BE2C (cell line): ENCODE data around the gene DNLZ.

Experiments used
- DNase-seq: peaks from one replicate; pipeline ENCODE4 v3.0.0-alpha.2; 2020
- H3K27me3 ChIP-seq: fragments of 250-450 bp; sonication (Bioruptor Pico); 2 replicates; pipeline ENCODE4 v1.5.1; 2020; ENCODE audit warnings: mild to moderate bottlenecking
- H3K36me3 ChIP-seq: fragments of 250-450 bp; sonication (Bioruptor Pico); 2 replicates; pipeline ENCODE4 v1.5.1; 2020; ENCODE audit warnings: mild to moderate bottlenecking
- H3K4me1 ChIP-seq: fragments of 250-450 bp; sonication (Bioruptor Pico); 2 replicates; pipeline ENCODE4 v1.5.1; 2020
- H3K4me3 ChIP-seq: 2 replicates; pipeline ENCODE4 v1.5.1; 2011; ENCODE audit warnings: low read depth, low read length
- H3K9me3 ChIP-seq: fragments of 250-450 bp; sonication (Bioruptor Pico); 2 replicates; pipeline ENCODE4 v1.5.1; 2020
- TF ChIP-seq, protein P1 (sequence below): IDR thresholded peaks from 2 replicates; pipeline ENCODE4 v1.5.1; 2012; ENCODE audit warnings: mild to moderate bottlenecking, low read depth, low read length

Gene DNLZ

GRCh38 chr9:136313111-136314055 lies 50.2 kb downstream of the DNLZ start:
- peaks cover 9% of the 10 kb centered on the region for H3K4me1 ChIP-seq
- TF ChIP-seq, protein P1, sequence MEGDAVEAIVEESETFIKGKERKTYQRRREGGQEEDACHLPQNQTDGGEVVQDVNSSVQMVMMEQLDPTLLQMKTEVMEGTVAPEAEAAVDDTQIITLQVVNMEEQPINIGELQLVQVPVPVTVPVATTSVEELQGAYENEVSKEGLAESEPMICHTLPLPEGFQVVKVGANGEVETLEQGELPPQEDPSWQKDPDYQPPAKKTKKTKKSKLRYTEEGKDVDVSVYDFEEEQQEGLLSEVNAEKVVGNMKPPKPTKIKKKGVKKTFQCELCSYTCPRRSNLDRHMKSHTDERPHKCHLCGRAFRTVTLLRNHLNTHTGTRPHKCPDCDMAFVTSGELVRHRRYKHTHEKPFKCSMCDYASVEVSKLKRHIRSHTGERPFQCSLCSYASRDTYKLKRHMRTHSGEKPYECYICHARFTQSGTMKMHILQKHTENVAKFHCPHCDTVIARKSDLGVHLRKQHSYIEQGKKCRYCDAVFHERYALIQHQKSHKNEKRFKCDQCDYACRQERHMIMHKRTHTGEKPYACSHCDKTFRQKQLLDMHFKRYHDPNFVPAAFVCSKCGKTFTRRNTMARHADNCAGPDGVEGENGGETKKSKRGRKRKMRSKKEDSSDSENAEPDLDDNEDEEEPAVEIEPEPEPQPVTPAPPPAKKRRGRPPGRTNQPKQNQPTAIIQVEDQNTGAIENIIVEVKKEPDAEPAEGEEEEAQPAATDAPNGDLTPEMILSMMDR = no peak
- H3K9me3 ChIP-seq = peaks cover 13% of the 10 kb centered on the region
- no peaks in the 10 kb centered on the region for H3K36me3 ChIP-seq
- no peak overlapping the region for H3K4me3 ChIP-seq
- no peak for DNase-seq
- H3K27me3 ChIP-seq = no peaks in the 10 kb centered on the region

- Histone ChIP-seq H3K9me3 (peaks cover 13% of the 10 kb centered on the region), H3K36me3 (no peaks in the 10 kb centered on the region), H3K4me3 (no peak overlapping the region), H3K27me3 (no peaks in the 10 kb centered on the region), H3K4me1 (peaks cover 9% of the 10 kb centered on the region)
- TF ChIP-seq, protein P1 = peak; percentile 70
- peak; percentile 63 for DNase-seq
These were observed 51.1 kb downstream of the DNLZ start for GRCh38 chr9:136312436-136312835.

GRCh38 chr9:136312009-136312375 lies 51.6 kb downstream of the DNLZ start:
- TF ChIP-seq, protein P1 = no peak
- peaks cover 13% of the 10 kb centered on the region for H3K9me3 ChIP-seq
- H3K4me3 ChIP-seq = no peak overlapping the region
- H3K36me3 ChIP-seq = no peaks in the 10 kb centered on the region
- H3K4me1 ChIP-seq = peaks cover 9% of the 10 kb centered on the region
- no peaks in the 10 kb centered on the region for H3K27me3 ChIP-seq
- no peak for DNase-seq

- no peaks in the 10 kb centered on the region for H3K36me3 ChIP-seq
- H3K27me3 ChIP-seq = no peaks in the 10 kb centered on the region
- peaks cover 9% of the 10 kb centered on the region for H3K4me1 ChIP-seq
- no peak for DNase-seq
- H3K9me3 ChIP-seq = peaks cover 12% of the 10 kb centered on the region
- TF ChIP-seq, protein P1 = no peak
- no peak overlapping the region for H3K4me3 ChIP-seq
These were observed 52.2 kb downstream of the DNLZ start for GRCh38 chr9:136311051-136312008.

DNA sequence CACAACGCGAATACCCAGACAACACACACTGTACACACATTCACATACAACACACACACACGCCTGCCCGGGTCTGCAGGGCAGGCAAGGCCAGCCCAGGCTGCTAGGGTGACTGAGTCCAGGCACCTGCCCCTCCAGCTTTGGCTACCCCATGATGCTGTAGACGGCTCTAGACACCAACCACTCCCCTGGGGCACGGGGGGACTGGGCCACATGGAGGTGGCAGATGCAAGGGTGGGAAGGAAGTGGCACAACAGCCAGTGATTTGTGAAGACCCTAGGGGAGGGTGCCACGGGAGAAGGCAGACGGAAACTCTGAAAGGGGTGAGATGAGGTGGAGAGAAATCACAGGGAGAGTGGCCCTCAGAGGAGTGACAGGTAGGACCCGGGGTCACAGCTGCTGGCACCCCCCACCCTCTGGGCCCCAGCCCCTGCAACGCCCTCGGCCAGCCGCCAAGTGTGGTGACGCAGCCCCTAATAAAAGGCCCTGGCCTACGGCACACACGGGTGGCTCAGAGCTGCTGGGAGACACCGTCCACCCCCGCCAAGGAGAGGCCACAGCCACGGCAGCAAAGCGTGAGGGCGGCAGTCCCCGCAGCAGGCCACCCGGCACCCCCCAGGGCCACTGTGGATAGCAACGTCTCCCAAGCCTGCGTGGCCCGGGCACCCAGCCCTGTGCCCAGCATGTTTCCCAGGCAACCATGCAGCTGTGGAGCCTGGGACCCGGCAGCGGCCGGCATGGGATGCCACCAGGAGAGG lies 53.1 kb downstream of the DNLZ start:
- H3K4me3 ChIP-seq = no peak overlapping the region
- H3K4me1 ChIP-seq = peaks cover 18% of the 10 kb centered on the region
- H3K9me3 ChIP-seq = peaks cover 8% of the 10 kb centered on the region
- peak; percentile 55 for DNase-seq
- TF ChIP-seq, protein P1 = no peak
- no peaks in the 10 kb centered on the region for H3K27me3 ChIP-seq
- no peaks in the 10 kb centered on the region for H3K36me3 ChIP-seq
